MM.1S (cell line): ENCODE measurements around the gene ADAMTS9.

Experiments
- CTCF ChIP-seq: fragments of 300-600 bp; sonication (generic); IDR thresholded peaks from 2 replicates; pipeline ENCODE4 v1.5.1; 2016; ENCODE audit warnings: antibody characterized with exemption, low read length, mixed read lengths
- EZH2 ChIP-seq: fragments of 300-600 bp; sonication (generic); optimal IDR thresholded peaks from 2 replicates; pipeline ENCODE3; 2017; ENCODE audit warnings: low read depth, mild to moderate bottlenecking, antibody characterized with exemption, low read length, mixed read lengths
- EZH2phosphoT487 ChIP-seq: fragments of 300-600 bp; sonication (generic); IDR thresholded peaks from 2 replicates; pipeline ENCODE4 v1.6.1; 2018; ENCODE audit warnings: antibody characterized with exemption, low read length

GRCh38 chr3:64560791-64561190, 127.0 kb downstream of the ADAMTS9 start:
- no peak for TF ChIP-seq CTCF
- TF ChIP-seq EZH2phosphoT487, result no peak
- TF ChIP-seq EZH2, result no peak
